HG03095 (cell line): ENCODE data around the gene RPS17.
"Not testable (repeated sequence)": the region's sequence is repeated elsewhere in the genome, so short reads cannot be mapped to it uniquely, and the experiment has no call there.

Source experiments
- ATAC-seq: cut with Tn5 transposase; IDR thresholded peaks from one replicate; pipeline ENCODE4 v1.9.1; 2021; ENCODE audit warnings: moderate library complexity; ENCODE audit not compliant: unreplicated experiment

Gene RPS17

GRCh38 chr15:82548700-82549099 lies 8.4 kb upstream of the RPS17 start:
- ATAC-seq, result no peak

- ATAC-seq, result no peak
These were observed 5.2 kb upstream of the RPS17 start for GRCh38 chr15:82545478-82545877.

- no peak for ATAC-seq
These were observed 4.7 kb upstream of the RPS17 start for GRCh38 chr15:82545002-82545401.

GRCh38 chr15:82544431-82544830 lies 4.2 kb upstream of the RPS17 start:
- no peak for ATAC-seq

- no peak for ATAC-seq
These were observed 2.9 kb upstream of the RPS17 start for GRCh38 chr15:82543160-82543559.

GRCh38 chr15:82540984-82541431 lies 751 bp upstream of the RPS17 start:
- ATAC-seq, result no peak

- ATAC-seq, result no peak
These were observed 584 bp downstream of the RPS17 start for GRCh38 chr15:82539691-82540054.

GRCh38 chr15:82538961-82539690 lies 1.1 kb downstream of the RPS17 start:
- no peak for ATAC-seq

GRCh38 chr15:82537351-82537908 lies 2.8 kb downstream of the RPS17 start:
- ATAC-seq, result no peak

GRCh38 chr15:82536409-82537350 lies 3.6 kb downstream of the RPS17 start:
- no peak for ATAC-seq

- no peak for ATAC-seq
These were observed 4.5 kb downstream of the RPS17 start for GRCh38 chr15:82535566-82536408.

- not testable (repeated sequence) for ATAC-seq
These were observed 5.1 kb downstream of the RPS17 start for GRCh38 chr15:82535151-82535550.

- not testable (repeated sequence) for ATAC-seq
These were observed 5.8 kb downstream of the RPS17 start for GRCh38 chr15:82534457-82534861.

GRCh38 chr15:82533801-82534200 lies 6.5 kb downstream of the RPS17 start:
- no peak for ATAC-seq

GRCh38 chr15:82532991-82533481 lies 7.2 kb downstream of the RPS17 start:
- no peak for ATAC-seq

GRCh38 chr15:82532383-82532990 lies 7.8 kb downstream of the RPS17 start:
- ATAC-seq, result no peak

- ATAC-seq, result no peak
These were observed 8.5 kb downstream of the RPS17 start for GRCh38 chr15:82531496-82532382.

GRCh38 chr15:82530606-82531379 lies 9.5 kb downstream of the RPS17 start:
- peak; percentile 90 for ATAC-seq
